Measurements from ENCODE around the gene B3GAT3. TPM values are rescaled to one million over a fixed set of nuclear protein-coding genes. Genes with fewer than 3 reads are reported as not detected.
"Not testable (repeated sequence)": the region's sequence is repeated elsewhere in the genome, so short reads cannot be mapped to it uniquely, and the experiment has no call there.

The B3GAT3 gene
- polyA plus RNA-seq, 1 donor from 2014 or later, result 102 TPM

DNA sequence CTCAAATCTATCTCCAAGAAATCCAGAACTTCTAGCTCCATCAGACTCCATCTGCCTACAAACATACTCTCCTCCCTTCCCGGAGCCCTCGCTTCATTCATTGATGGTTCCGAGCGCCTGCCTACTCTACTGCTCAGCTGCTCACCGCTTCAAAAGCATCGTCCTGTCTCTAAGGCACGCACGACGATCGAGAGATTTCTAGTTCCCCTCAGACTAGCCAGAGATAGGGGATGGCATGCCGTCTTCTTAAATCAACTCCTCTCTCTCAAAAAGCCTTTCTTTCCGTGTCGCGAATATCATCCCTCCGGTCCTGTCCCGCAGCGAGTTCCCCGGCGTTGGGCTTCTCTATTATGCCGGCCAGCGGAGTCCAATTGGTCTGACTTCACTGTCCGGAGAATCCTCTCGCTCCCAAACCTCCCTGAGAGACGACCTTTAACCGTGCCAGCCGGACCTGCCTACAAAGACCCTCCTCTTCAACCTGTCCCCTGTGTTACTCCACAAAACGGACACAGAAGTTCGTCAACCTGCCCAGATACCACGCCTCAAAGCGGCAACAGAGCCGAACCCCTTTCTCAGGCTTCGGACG, 48.7 kb downstream of the B3GAT3 start:
- H3K27me3 ChIP-seq (ENCODE audit: insufficient read depth, low read depth, low read length), result no peaks in the 10 kb centered on the region
- H3F3A ChIP-seq (ENCODE audit: insufficient read depth, low read length, poor library complexity, severe bottlenecking), result no peaks in the 10 kb centered on the region
- peak overlapping the region; percentile 69 for H3K4me2 ChIP-seq (ENCODE audit: low read length)
- peaks cover 33% of the 10 kb centered on the region for H3K79me2 ChIP-seq (replicated peaks; ENCODE audit: insufficient read depth, low read length)
- no peaks in the 10 kb centered on the region for H4K20me1 ChIP-seq (ENCODE audit: insufficient read depth)
- peaks cover 4% of the 10 kb centered on the region for H3K36me3 ChIP-seq (ENCODE audit: insufficient read depth, low read length)
- H3K9me3 ChIP-seq (ENCODE audit: low read length), result no peaks in the 10 kb centered on the region
- H3K9me2 ChIP-seq (ENCODE audit: insufficient read depth, low read length), result no peaks in the 10 kb centered on the region
- TF ChIP-seq RAD21 (conservative IDR thresholded peaks at IDR 0.05) (peak; percentile 23), EZH2 (IDR thresholded peaks at IDR 0.05; ENCODE audit: borderline replicate concordance, insufficient read depth, low read length, poor library complexity, severe bottlenecking) (no peak), SMC3 (conservative IDR thresholded peaks at IDR 0.05; ENCODE audit: poor library complexity) (peak; percentile 23)
- H3K9ac ChIP-seq (ENCODE audit: low read length), result peak overlapping the region; percentile 84
- peak overlapping the region; percentile 79 for H3K27ac ChIP-seq (ENCODE audit: low read length)
- peak overlapping the region; percentile 87 for H3K4me3 ChIP-seq (ENCODE audit: low read length)
- H2AFZ ChIP-seq (ENCODE audit: low read depth, low read length), result peak overlapping the region; percentile 59

DNA sequence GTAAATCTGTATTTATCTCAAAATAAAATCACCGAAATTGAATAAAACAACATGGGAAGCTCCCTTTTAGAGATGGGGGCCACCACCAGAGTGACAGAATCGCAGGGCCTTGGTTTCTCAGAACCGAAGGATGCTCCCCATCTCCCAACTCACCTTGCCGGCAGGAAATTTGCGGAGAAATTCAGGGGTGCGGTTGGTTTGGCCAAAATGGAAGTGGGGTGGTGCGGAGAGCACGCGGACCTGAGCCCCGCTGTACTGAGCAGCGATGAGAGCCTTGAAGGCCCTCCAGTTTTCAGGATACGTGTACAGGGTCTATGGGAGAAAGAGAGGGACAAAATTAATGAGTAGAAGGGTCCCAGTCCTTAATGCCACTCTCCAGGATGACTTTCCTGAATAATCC, 49.4 kb downstream of the B3GAT3 start:
- no peak for TF ChIP-seq TAF1 (IDR thresholded peaks at IDR 0.05; ENCODE audit: low read depth)
- TF ChIP-seq EP300 (conservative IDR thresholded peaks at IDR 0.05; ENCODE audit: poor library complexity, severe bottlenecking), result no peak
- TF ChIP-seq RAD21 (conservative IDR thresholded peaks at IDR 0.05), result no peak
- TF ChIP-seq, protein P1, sequence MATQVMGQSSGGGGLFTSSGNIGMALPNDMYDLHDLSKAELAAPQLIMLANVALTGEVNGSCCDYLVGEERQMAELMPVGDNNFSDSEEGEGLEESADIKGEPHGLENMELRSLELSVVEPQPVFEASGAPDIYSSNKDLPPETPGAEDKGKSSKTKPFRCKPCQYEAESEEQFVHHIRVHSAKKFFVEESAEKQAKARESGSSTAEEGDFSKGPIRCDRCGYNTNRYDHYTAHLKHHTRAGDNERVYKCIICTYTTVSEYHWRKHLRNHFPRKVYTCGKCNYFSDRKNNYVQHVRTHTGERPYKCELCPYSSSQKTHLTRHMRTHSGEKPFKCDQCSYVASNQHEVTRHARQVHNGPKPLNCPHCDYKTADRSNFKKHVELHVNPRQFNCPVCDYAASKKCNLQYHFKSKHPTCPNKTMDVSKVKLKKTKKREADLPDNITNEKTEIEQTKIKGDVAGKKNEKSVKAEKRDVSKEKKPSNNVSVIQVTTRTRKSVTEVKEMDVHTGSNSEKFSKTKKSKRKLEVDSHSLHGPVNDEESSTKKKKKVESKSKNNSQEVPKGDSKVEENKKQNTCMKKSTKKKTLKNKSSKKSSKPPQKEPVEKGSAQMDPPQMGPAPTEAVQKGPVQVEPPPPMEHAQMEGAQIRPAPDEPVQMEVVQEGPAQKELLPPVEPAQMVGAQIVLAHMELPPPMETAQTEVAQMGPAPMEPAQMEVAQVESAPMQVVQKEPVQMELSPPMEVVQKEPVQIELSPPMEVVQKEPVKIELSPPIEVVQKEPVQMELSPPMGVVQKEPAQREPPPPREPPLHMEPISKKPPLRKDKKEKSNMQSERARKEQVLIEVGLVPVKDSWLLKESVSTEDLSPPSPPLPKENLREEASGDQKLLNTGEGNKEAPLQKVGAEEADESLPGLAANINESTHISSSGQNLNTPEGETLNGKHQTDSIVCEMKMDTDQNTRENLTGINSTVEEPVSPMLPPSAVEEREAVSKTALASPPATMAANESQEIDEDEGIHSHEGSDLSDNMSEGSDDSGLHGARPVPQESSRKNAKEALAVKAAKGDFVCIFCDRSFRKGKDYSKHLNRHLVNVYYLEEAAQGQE (IDR thresholded peaks at IDR 0.05; ENCODE audit: borderline replicate concordance), result no peak
- TF ChIP-seq EZH2 (IDR thresholded peaks at IDR 0.05; ENCODE audit: borderline replicate concordance, insufficient read depth, low read length, poor library complexity, severe bottlenecking), result no peak
- no peak for TF ChIP-seq SMC3 (conservative IDR thresholded peaks at IDR 0.05; ENCODE audit: poor library complexity)
- Histone ChIP-seq H3K27ac (ENCODE audit: low read length) (peak overlapping the region; percentile 79), H4K20me1 (ENCODE audit: insufficient read depth) (no peaks in the 10 kb centered on the region)

DNA sequence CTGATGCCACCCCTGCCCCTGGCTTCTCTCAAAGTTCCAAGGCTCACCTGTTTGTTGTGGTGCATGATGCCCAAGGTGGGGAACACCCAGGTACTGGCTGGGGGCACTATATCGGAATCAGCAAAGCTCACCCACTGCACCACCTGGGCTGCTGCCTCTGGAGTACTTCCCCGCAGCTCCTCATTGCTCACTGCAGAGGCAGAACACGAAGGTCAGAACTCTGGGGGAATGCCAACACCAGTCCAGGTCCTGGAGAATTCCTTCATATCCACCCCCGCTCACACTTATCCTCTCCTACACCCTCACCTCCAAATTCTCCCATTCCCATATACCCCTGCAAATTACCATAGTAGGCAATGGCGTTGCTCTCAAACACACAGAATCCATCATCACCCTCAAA, 50.3 kb downstream of the B3GAT3 start:
- not testable (repeated sequence) for H3K9me3 ChIP-seq (ENCODE audit: low read length); H3K9ac ChIP-seq (ENCODE audit: low read length); H2AFZ ChIP-seq (ENCODE audit: low read depth, low read length); H3K27me3 ChIP-seq (ENCODE audit: insufficient read depth, low read depth, low read length); H3K9me2 ChIP-seq (ENCODE audit: insufficient read depth, low read length); H3F3A ChIP-seq (ENCODE audit: insufficient read depth, low read length, poor library complexity, severe bottlenecking); H3K36me3 ChIP-seq (ENCODE audit: insufficient read depth, low read length); H4K20me1 ChIP-seq (ENCODE audit: insufficient read depth); H3K4me2 ChIP-seq (ENCODE audit: low read length); H3K27ac ChIP-seq (ENCODE audit: low read length)
- Histone ChIP-seq H3K79me2 (replicated peaks; ENCODE audit: insufficient read depth, low read length) (peaks cover 34% of the 10 kb centered on the region), H3K4me3 (ENCODE audit: low read length) (peak overlapping the region; percentile 87)

More for the DNA sequence above, 49.4 kb downstream of the B3GAT3 start:
- Histone ChIP-seq H3F3A (ENCODE audit: insufficient read depth, low read length, poor library complexity, severe bottlenecking) (no peaks in the 10 kb centered on the region), H3K9me3 (ENCODE audit: low read length) (no peaks in the 10 kb centered on the region), H3K9ac (ENCODE audit: low read length) (peak overlapping the region; percentile 84), H3K4me3 (ENCODE audit: low read length) (peak overlapping the region; percentile 87), H3K4me2 (ENCODE audit: low read length) (peak overlapping the region; percentile 69), H3K79me2 (replicated peaks; ENCODE audit: insufficient read depth, low read length) (peaks cover 33% of the 10 kb centered on the region), H3K27me3 (ENCODE audit: insufficient read depth, low read depth, low read length) (no peaks in the 10 kb centered on the region), H2AFZ (ENCODE audit: low read depth, low read length) (no peak overlapping the region), H3K9me2 (ENCODE audit: insufficient read depth, low read length) (no peaks in the 10 kb centered on the region), H3K36me3 (ENCODE audit: insufficient read depth, low read length) (peaks cover 4% of the 10 kb centered on the region)

DNA sequence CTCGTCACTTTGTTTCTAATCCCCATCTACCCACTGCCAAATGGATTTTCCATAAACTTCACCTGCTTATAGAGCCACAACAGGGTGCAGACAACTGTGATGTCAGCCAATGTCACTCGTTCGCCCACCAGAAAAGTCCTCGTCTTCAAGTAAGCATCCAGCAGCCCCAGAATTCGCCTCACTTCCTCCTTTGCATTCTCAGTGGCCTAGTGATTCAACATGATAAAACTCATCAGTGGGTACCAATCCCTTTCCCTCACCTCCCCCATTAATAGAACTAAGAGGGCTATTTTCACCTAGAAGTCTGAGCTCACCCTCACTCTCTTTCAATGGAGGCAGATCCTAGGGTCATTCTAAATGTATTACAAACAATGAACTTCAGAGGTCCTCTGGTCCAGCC, 50.9 kb downstream of the B3GAT3 start:
- not testable (repeated sequence) for H3K36me3 ChIP-seq (ENCODE audit: insufficient read depth, low read length); H3K4me2 ChIP-seq (ENCODE audit: low read length)
- H3K79me2 ChIP-seq (replicated peaks; ENCODE audit: insufficient read depth, low read length), result peaks cover 36% of the 10 kb centered on the region

More for the DNA sequence above, 50.9 kb downstream of the B3GAT3 start:
- H3K27ac ChIP-seq (ENCODE audit: low read length); H3K9me3 ChIP-seq (ENCODE audit: low read length); H3K9me2 ChIP-seq (ENCODE audit: insufficient read depth, low read length); H2AFZ ChIP-seq (ENCODE audit: low read depth, low read length); H3K4me3 ChIP-seq (ENCODE audit: low read length); H3K9ac ChIP-seq (ENCODE audit: low read length); H3K27me3 ChIP-seq (ENCODE audit: insufficient read depth, low read depth, low read length); H3F3A ChIP-seq (ENCODE audit: insufficient read depth, low read length, poor library complexity, severe bottlenecking); H4K20me1 ChIP-seq (ENCODE audit: insufficient read depth): not testable (repeated sequence)
